WTC11 (cell line): ENCODE data around the gene PROK2.

ENCODE experiments used
- ELF4 ChIP-seq: sonication (generic); formaldehyde crosslinking; IDR thresholded peaks from 2 replicates; pipeline ENCODE4 v1.8.1; 2022; ENCODE audit warnings: low read depth, mild to moderate bottlenecking, moderate library complexity, missing genetic modification reagents
- GABPB1 ChIP-seq: sonication (generic); formaldehyde crosslinking; IDR thresholded peaks from 2 replicates; pipeline ENCODE4 v1.8.1; 2023; ENCODE audit warnings: mild to moderate bottlenecking, missing genetic modification reagents
- NR2C2 ChIP-seq: sonication (generic); formaldehyde crosslinking; IDR thresholded peaks from 2 replicates; pipeline ENCODE4 v1.8.0; 2022; ENCODE audit warnings: mild to moderate bottlenecking, missing genetic modification reagents
- RORB ChIP-seq: fragments of 250-450 bp; sonication (Bioruptor Pico); IDR thresholded peaks from 2 replicates; pipeline ENCODE4 v1.9.0; 2021; ENCODE audit warnings: mild to moderate bottlenecking
- TEAD4 ChIP-seq: sonication (generic); formaldehyde crosslinking; IDR thresholded peaks from 2 replicates; pipeline ENCODE4 v1.8.0; 2022; ENCODE audit warnings: mild to moderate bottlenecking, missing genetic modification reagents
- TF ChIP-seq, protein P1 (sequence below): fragments of 200-600 bp; IDR thresholded peaks from 2 replicates; pipeline ENCODE4 v1.8.0; 2022; ENCODE audit warnings: antibody characterized with exemption
- TF ChIP-seq, protein P2 (sequence below): sonication (generic); formaldehyde crosslinking; IDR thresholded peaks from 2 replicates; pipeline ENCODE4 v1.8.0; 2022; ENCODE audit warnings: mild to moderate bottlenecking, missing genetic modification reagents

DNA sequence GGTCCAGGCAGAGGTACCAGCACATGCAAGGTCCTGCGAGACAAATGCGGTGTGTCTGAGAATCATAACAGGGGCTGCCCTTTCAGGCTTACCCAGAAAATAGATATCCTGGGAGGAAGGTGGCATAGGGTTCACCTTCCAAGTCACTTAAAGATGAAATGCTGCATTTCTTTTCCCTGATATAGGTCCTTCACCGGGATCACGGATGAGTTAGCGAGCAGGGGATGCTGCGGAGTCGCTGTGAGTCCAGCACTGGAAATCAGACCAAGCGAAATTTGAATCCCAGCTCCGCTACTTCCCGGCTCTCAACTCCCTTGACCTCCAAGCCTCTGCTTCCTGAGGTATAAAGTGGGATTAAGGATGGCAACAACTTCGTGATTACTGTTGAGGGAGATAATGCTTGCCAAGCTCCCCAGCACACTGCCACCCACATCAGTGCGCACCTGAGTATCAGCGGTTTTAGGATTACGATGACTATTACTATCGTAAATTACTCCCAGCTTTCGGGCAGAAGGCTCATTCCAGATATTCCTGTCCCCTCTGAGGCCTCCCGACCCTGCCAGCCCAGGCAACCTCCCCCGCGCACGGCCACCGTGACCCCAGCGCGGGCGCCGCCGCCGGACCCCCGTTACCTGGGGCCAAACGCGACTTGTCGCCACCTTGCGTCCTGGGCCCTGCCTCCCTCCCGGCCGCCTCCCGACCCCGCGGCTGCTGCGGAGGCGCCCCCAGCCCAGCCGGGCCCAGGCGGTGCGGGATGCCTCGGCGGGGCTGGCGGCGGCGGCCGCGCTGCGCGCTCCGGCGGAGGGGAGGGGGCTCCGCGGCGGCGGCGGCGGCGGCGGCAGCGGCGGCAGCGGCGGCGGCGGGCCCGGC, 31.9 kb downstream of the PROK2 start:
- no peak for TF ChIP-seq NR2C2 (CRISPR knock-in tag)
- TF ChIP-seq, protein P1, sequence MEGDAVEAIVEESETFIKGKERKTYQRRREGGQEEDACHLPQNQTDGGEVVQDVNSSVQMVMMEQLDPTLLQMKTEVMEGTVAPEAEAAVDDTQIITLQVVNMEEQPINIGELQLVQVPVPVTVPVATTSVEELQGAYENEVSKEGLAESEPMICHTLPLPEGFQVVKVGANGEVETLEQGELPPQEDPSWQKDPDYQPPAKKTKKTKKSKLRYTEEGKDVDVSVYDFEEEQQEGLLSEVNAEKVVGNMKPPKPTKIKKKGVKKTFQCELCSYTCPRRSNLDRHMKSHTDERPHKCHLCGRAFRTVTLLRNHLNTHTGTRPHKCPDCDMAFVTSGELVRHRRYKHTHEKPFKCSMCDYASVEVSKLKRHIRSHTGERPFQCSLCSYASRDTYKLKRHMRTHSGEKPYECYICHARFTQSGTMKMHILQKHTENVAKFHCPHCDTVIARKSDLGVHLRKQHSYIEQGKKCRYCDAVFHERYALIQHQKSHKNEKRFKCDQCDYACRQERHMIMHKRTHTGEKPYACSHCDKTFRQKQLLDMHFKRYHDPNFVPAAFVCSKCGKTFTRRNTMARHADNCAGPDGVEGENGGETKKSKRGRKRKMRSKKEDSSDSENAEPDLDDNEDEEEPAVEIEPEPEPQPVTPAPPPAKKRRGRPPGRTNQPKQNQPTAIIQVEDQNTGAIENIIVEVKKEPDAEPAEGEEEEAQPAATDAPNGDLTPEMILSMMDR = no peak
- no peak for TF ChIP-seq RORB (CRISPR knock-in tag)
- no peak for TF ChIP-seq TEAD4 (CRISPR knock-in tag)
- TF ChIP-seq, protein P2, sequence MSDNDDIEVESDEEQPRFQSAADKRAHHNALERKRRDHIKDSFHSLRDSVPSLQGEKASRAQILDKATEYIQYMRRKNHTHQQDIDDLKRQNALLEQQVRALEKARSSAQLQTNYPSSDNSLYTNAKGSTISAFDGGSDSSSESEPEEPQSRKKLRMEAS (CRISPR knock-in tag) = no peak
- no peak for TF ChIP-seq ELF4 (CRISPR knock-in tag)
- TF ChIP-seq GABPB1 = no peak
